Stimulated activated CD4-positive, alpha-beta T cell treated with anti-CD3 and anti-CD28 coated beads, TNF-alpha, amount 100 ng/mL, for 48 hours (primary cell): ENCODE measurements around the gene RASL11B.

Experiments
- DNase-seq, 3 donors: peaks; one replicate each; pipeline ENCODE4 v3.0.0-alpha.2; 2020; ENCODE audit warnings: low read depth in 3 of 3

RASL11B gene

GRCh38 chr4:52914051-52914605 lies 52.0 kb downstream of the RASL11B start:
- DNase-seq: no peak

GRCh38 chr4:52915191-52915590 lies 53.1 kb downstream of the RASL11B start:
- no peak for DNase-seq

GRCh38 chr4:52915730-52916300 lies 53.7 kb downstream of the RASL11B start:
- DNase-seq: no peak
